Measurements from ENCODE around the gene AP3M1.

The AP3M1 gene

DNA sequence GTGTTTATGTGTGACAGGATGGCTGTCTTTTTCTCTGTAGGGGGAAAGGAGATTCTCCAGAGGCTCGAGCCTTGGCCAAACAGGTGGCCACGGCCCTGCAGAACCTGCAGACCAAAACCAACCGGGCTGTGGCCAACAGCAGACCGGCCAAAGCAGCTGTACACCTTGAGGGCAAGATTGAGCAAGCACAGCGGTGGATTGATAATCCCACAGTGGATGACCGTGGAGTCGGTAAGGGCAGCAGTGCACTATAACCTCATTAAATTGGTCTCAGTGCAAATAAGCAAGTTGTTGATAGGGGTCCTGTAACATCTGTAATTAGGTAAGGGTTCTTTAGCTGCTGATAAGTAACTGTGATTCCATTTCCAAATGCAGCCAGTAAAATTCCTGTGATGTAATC, 56.4 kb downstream of the AP3M1 start:
- Histone ChIP-seq H3K9ac (ENCODE audit: low read depth, low read length, poor library complexity, severe bottlenecking) (no peak overlapping the region), H3K4me2 (ENCODE audit: low read depth, low read length, poor library complexity, severe bottlenecking) (no peak overlapping the region), H3K79me2 (ENCODE audit: insufficient read depth, low read length) (no peaks in the 10 kb centered on the region), H4K20me1 (ENCODE audit: insufficient read depth, low read length, poor library complexity, severe bottlenecking) (no peaks in the 10 kb centered on the region), H3K4me3 (ENCODE audit: low read length, poor library complexity, severe bottlenecking) (no peak overlapping the region), H3K9me3 (ENCODE audit: insufficient read depth, low read depth, low read length) (no peaks in the 10 kb centered on the region), H3F3A (ENCODE audit: low read depth) (no peaks in the 10 kb centered on the region), H2AFZ (ENCODE audit: low read length) (no peak overlapping the region), H3K27me3 (ENCODE audit: insufficient read depth, low read length, poor library complexity, severe bottlenecking) (no peaks in the 10 kb centered on the region), H3K36me3 (ENCODE audit: insufficient read depth, low read length) (peaks cover 66% of the 10 kb centered on the region; the same call in 1 of the 2 replicates), H3K4me1 (ENCODE audit: insufficient read depth, low read length, poor library complexity, severe bottlenecking) (peaks cover 10% of the 10 kb centered on the region), H3K9me2 (replicated peaks; ENCODE audit: low read depth, low read length) (no peaks in the 10 kb centered on the region)
- no peak for TF ChIP-seq EZH2phosphoT487 (IDR thresholded peaks at IDR 0.05; ENCODE audit: borderline replicate concordance)
- TF ChIP-seq, protein P1, sequence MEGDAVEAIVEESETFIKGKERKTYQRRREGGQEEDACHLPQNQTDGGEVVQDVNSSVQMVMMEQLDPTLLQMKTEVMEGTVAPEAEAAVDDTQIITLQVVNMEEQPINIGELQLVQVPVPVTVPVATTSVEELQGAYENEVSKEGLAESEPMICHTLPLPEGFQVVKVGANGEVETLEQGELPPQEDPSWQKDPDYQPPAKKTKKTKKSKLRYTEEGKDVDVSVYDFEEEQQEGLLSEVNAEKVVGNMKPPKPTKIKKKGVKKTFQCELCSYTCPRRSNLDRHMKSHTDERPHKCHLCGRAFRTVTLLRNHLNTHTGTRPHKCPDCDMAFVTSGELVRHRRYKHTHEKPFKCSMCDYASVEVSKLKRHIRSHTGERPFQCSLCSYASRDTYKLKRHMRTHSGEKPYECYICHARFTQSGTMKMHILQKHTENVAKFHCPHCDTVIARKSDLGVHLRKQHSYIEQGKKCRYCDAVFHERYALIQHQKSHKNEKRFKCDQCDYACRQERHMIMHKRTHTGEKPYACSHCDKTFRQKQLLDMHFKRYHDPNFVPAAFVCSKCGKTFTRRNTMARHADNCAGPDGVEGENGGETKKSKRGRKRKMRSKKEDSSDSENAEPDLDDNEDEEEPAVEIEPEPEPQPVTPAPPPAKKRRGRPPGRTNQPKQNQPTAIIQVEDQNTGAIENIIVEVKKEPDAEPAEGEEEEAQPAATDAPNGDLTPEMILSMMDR (conservative IDR thresholded peaks at IDR 0.05; ENCODE audit: low read length) = no peak

- Histone ChIP-seq H3K4me3 (ENCODE audit: low read length, poor library complexity, severe bottlenecking) (no peak overlapping the region), H4K20me1 (ENCODE audit: insufficient read depth, low read length, poor library complexity, severe bottlenecking) (no peaks in the 10 kb centered on the region), H3K27me3 (ENCODE audit: insufficient read depth, low read length, poor library complexity, severe bottlenecking) (no peaks in the 10 kb centered on the region), H2AFZ (ENCODE audit: low read length) (no peak overlapping the region), H3K9ac (ENCODE audit: low read depth, low read length, poor library complexity, severe bottlenecking) (no peak overlapping the region), H3K36me3 (ENCODE audit: insufficient read depth, low read length) (peaks cover 65% of the 10 kb centered on the region; the same call in 1 of the 2 replicates), H3K4me2 (ENCODE audit: low read depth, low read length, poor library complexity, severe bottlenecking) (no peak overlapping the region), H3K9me2 (replicated peaks; ENCODE audit: low read depth, low read length) (no peaks in the 10 kb centered on the region), H3F3A (ENCODE audit: low read depth) (no peaks in the 10 kb centered on the region), H3K79me2 (ENCODE audit: insufficient read depth, low read length) (no peaks in the 10 kb centered on the region), H3K9me3 (ENCODE audit: insufficient read depth, low read depth, low read length) (no peaks in the 10 kb centered on the region), H3K4me1 (ENCODE audit: insufficient read depth, low read length, poor library complexity, severe bottlenecking) (peaks cover 5% of the 10 kb centered on the region)
- TF ChIP-seq, protein P1 (conservative IDR thresholded peaks at IDR 0.05; ENCODE audit: low read length) = no peak
- no peak for TF ChIP-seq EZH2phosphoT487 (IDR thresholded peaks at IDR 0.05; ENCODE audit: borderline replicate concordance)
These were observed 57.0 kb downstream of the AP3M1 start for GRCh38 chr10:74093530-74094164.

DNA sequence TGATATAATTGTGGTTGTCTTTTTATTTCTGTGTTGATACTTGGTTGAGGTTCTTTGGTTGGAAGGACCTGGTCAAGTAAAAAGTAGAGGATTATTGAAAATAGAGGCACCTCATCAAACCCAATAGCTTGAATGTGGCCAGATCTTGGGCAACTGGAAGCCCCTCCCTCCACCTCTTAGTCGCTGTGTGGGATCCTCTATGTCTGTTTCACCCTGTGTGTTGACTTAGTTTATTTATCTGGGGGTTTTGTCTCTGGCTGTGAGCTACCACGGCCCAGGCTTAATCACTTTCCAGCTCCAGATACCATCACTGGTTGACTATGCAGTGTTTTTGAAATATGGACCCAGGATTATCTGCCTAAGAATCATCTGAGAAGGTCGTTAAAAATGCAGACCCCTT, 58.3 kb downstream of the AP3M1 start:
- Histone ChIP-seq H3K79me2 (ENCODE audit: insufficient read depth, low read length) (no peaks in the 10 kb centered on the region), H3K4me1 (ENCODE audit: insufficient read depth, low read length, poor library complexity, severe bottlenecking) (peaks cover 5% of the 10 kb centered on the region)

More for the DNA sequence above, 58.3 kb downstream of the AP3M1 start:
- Histone ChIP-seq H2AFZ (ENCODE audit: low read length) (no peak overlapping the region), H3K27me3 (ENCODE audit: insufficient read depth, low read length, poor library complexity, severe bottlenecking) (no peaks in the 10 kb centered on the region), H3K4me3 (ENCODE audit: low read length, poor library complexity, severe bottlenecking) (no peak overlapping the region), H3K9ac (ENCODE audit: low read depth, low read length, poor library complexity, severe bottlenecking) (no peak overlapping the region), H3K9me3 (ENCODE audit: insufficient read depth, low read depth, low read length) (no peaks in the 10 kb centered on the region), H3F3A (ENCODE audit: low read depth) (no peaks in the 10 kb centered on the region), H3K4me2 (ENCODE audit: low read depth, low read length, poor library complexity, severe bottlenecking) (no peak overlapping the region), H4K20me1 (ENCODE audit: insufficient read depth, low read length, poor library complexity, severe bottlenecking) (no peaks in the 10 kb centered on the region), H3K9me2 (replicated peaks; ENCODE audit: low read depth, low read length) (no peaks in the 10 kb centered on the region), H3K36me3 (ENCODE audit: insufficient read depth, low read length) (peaks cover 54% of the 10 kb centered on the region; the same call in 1 of the 2 replicates)
- no peak for TF ChIP-seq EZH2phosphoT487 (IDR thresholded peaks at IDR 0.05; ENCODE audit: borderline replicate concordance)
- TF ChIP-seq, protein P1 (conservative IDR thresholded peaks at IDR 0.05; ENCODE audit: low read length) = no peak

All from Loucy (cell line).